T-helper 17 cell (primary cell): ENCODE data around the gene ITPR1. TPM values are rescaled to one million over a fixed set of nuclear protein-coding genes. Genes with fewer than 3 reads are reported as not detected.

Experiments
- ATAC-seq: fragments of 150-1000 bp; cut with Tn5 transposase; 2 replicates; pipeline ENCODE4 v1.10.0; 2021; ENCODE audit warnings: mild to moderate bottlenecking, moderate library complexity
- DNase-seq, 3 donors: peaks; one replicate each; pipeline versions ENCODE4 v3.0.0 to v3.0.0-alpha.2; 2020 to 2021
- H3K9me3 ChIP-seq: one replicate; pipeline ENCODE4 v1.7.0; 2013; ENCODE audit warnings: low read length, mild to moderate bottlenecking; ENCODE audit not compliant: control insufficient read depth, poor library complexity, severe bottlenecking
- H3K27ac Mint-ChIP-seq: one replicate; pipeline ENCODE4 v1.8.0; 2022; ENCODE audit warnings: mild to moderate bottlenecking, moderate library complexity, mixed read lengths
- H3K27me3 Mint-ChIP-seq: one replicate; pipeline ENCODE4 v1.8.0; 2022; ENCODE audit warnings: mixed read lengths
- H3K36me3 Mint-ChIP-seq: one replicate; pipeline ENCODE4 v1.8.0; 2022; ENCODE audit warnings: low read depth, mixed read lengths
- H3K4me1 Mint-ChIP-seq: one replicate; pipeline ENCODE4 v1.8.0; 2022; ENCODE audit warnings: mild to moderate bottlenecking, mixed read lengths
- H3K4me3 Mint-ChIP-seq: one replicate; pipeline ENCODE4 v1.8.0; 2022; ENCODE audit warnings: mild to moderate bottlenecking, moderate library complexity, mixed read lengths
- total RNA-seq, 4 donors: library from RNA in 2 of 4; stranded (reverse) in 2 of 4; gene quantifications; one replicate each; pipeline ENCODE4 v1.2.3 and lab custom pipeline; 2022 to 2026

The ITPR1 gene
- total RNA-seq, 2 donors from 2014 or later = 92.0 to 102 TPM

- Mint-ChIP-seq H3K4me1 (peaks cover 36% of the 10 kb centered on the region), H3K27ac (peak overlapping the region; percentile 81), H3K27me3 (no peaks in the 10 kb centered on the region), H3K36me3 (peaks cover 14% of the 10 kb centered on the region), H3K4me3 (peak overlapping the region; percentile 1)
- H3K9me3 ChIP-seq = no peaks in the 10 kb centered on the region
- DNase-seq (no peak), ATAC-seq (no peak)
Observed at GRCh38 chr3:4805662-4806061, 312.5 kb downstream of the ITPR1 start.

GRCh38 chr3:4806535-4807108, 313.5 kb downstream of the ITPR1 start:
- Mint-ChIP-seq H3K4me1 (peaks cover 35% of the 10 kb centered on the region), H3K27ac (peak overlapping the region; percentile 81), H3K4me3 (no peak overlapping the region), H3K36me3 (peaks cover 7% of the 10 kb centered on the region), H3K27me3 (no peaks in the 10 kb centered on the region)
- DNase-seq (no peak), ATAC-seq (no peak)
- H3K9me3 ChIP-seq = no peaks in the 10 kb centered on the region

GRCh38 chr3:4807381-4808280, 314.5 kb downstream of the ITPR1 start:
- no peak for DNase-seq
- H3K9me3 ChIP-seq = no peaks in the 10 kb centered on the region
- H3K4me1 Mint-ChIP-seq = peaks cover 35% of the 10 kb centered on the region
- H3K36me3 Mint-ChIP-seq = peaks cover 4% of the 10 kb centered on the region
- H3K4me3 Mint-ChIP-seq = peak overlapping the region; percentile 39
- H3K27me3 Mint-ChIP-seq = no peaks in the 10 kb centered on the region
- no peak for ATAC-seq
- peak overlapping the region; percentile 4 for H3K27ac Mint-ChIP-seq

- ATAC-seq = no peak
- no peak for DNase-seq
- Mint-ChIP-seq H3K4me1 (peaks cover 39% of the 10 kb centered on the region), H3K27me3 (no peaks in the 10 kb centered on the region), H3K27ac (peak overlapping the region; percentile 4), H3K36me3 (peaks cover 11% of the 10 kb centered on the region), H3K4me3 (no peak overlapping the region)
- no peaks in the 10 kb centered on the region for H3K9me3 ChIP-seq
Observed at GRCh38 chr3:4808637-4809036, 315.5 kb downstream of the ITPR1 start.

- no peak for ATAC-seq
- Mint-ChIP-seq H3K4me3 (no peak overlapping the region), H3K27me3 (no peaks in the 10 kb centered on the region), H3K27ac (no peak overlapping the region), H3K36me3 (peaks cover 15% of the 10 kb centered on the region), H3K4me1 (peaks cover 28% of the 10 kb centered on the region)
- no peaks in the 10 kb centered on the region for H3K9me3 ChIP-seq
- no peak for DNase-seq
Observed at GRCh38 chr3:4809922-4810321, 316.8 kb downstream of the ITPR1 start.

GRCh38 chr3:4812591-4812990, 319.4 kb downstream of the ITPR1 start:
- DNase-seq = no peak
- H3K27ac Mint-ChIP-seq = peak overlapping the region; percentile 29
- H3K36me3 Mint-ChIP-seq = peaks cover 17% of the 10 kb centered on the region
- no peaks in the 10 kb centered on the region for H3K9me3 ChIP-seq
- no peak overlapping the region for H3K4me3 Mint-ChIP-seq
- H3K27me3 Mint-ChIP-seq = no peaks in the 10 kb centered on the region
- ATAC-seq = no peak
- H3K4me1 Mint-ChIP-seq = peaks cover 20% of the 10 kb centered on the region

- no peaks in the 10 kb centered on the region for H3K9me3 ChIP-seq
- H3K27ac Mint-ChIP-seq = peak overlapping the region; percentile 72
- peaks cover 18% of the 10 kb centered on the region for H3K4me1 Mint-ChIP-seq
- H3K4me3 Mint-ChIP-seq = no peak overlapping the region
- peaks cover 21% of the 10 kb centered on the region for H3K36me3 Mint-ChIP-seq
- H3K27me3 Mint-ChIP-seq = no peaks in the 10 kb centered on the region
- ATAC-seq (no peak), DNase-seq (no peak)
Observed at GRCh38 chr3:4813909-4814304, 320.8 kb downstream of the ITPR1 start.

GRCh38 chr3:4814305-4814903, 321.3 kb downstream of the ITPR1 start:
- Mint-ChIP-seq H3K4me1 (peaks cover 18% of the 10 kb centered on the region), H3K27me3 (no peaks in the 10 kb centered on the region), H3K4me3 (no peak overlapping the region), H3K36me3 (peaks cover 21% of the 10 kb centered on the region), H3K27ac (peak overlapping the region; percentile 72)
- DNase-seq (no peak), ATAC-seq (no peak)
- no peaks in the 10 kb centered on the region for H3K9me3 ChIP-seq

GRCh38 chr3:4814904-4815574, 321.9 kb downstream of the ITPR1 start:
- Mint-ChIP-seq H3K4me1 (peaks cover 18% of the 10 kb centered on the region), H3K27ac (peak overlapping the region; percentile 45), H3K4me3 (no peak overlapping the region), H3K27me3 (no peaks in the 10 kb centered on the region), H3K36me3 (peaks cover 23% of the 10 kb centered on the region)
- DNase-seq (no peak), ATAC-seq (no peak)
- no peaks in the 10 kb centered on the region for H3K9me3 ChIP-seq

- no peaks in the 10 kb centered on the region for H3K9me3 ChIP-seq
- Mint-ChIP-seq H3K27ac (peak overlapping the region; percentile 45), H3K27me3 (no peaks in the 10 kb centered on the region), H3K36me3 (peaks cover 23% of the 10 kb centered on the region), H3K4me1 (peaks cover 24% of the 10 kb centered on the region), H3K4me3 (no peak overlapping the region)
- ATAC-seq (no peak), DNase-seq (no peak)
Observed at GRCh38 chr3:4816306-4816705, 323.2 kb downstream of the ITPR1 start.

GRCh38 chr3:4816718-4817117, 323.6 kb downstream of the ITPR1 start:
- Mint-ChIP-seq H3K27ac (no peak overlapping the region), H3K4me3 (no peak overlapping the region), H3K36me3 (peaks cover 23% of the 10 kb centered on the region), H3K27me3 (no peaks in the 10 kb centered on the region), H3K4me1 (peaks cover 26% of the 10 kb centered on the region)
- no peaks in the 10 kb centered on the region for H3K9me3 ChIP-seq
- no peak for ATAC-seq
- DNase-seq = no peak

- Mint-ChIP-seq H3K27ac (no peak overlapping the region), H3K36me3 (peaks cover 23% of the 10 kb centered on the region)
Observed at GRCh38 chr3:4817128-4817527, 324.0 kb downstream of the ITPR1 start.

GRCh38 chr3:4818164-4818563, 325.0 kb downstream of the ITPR1 start:
- no peaks in the 10 kb centered on the region for H3K27me3 Mint-ChIP-seq
- H3K9me3 ChIP-seq = no peaks in the 10 kb centered on the region
- DNase-seq = no peak
- no peak overlapping the region for H3K4me3 Mint-ChIP-seq
- H3K4me1 Mint-ChIP-seq = peaks cover 35% of the 10 kb centered on the region
- peak overlapping the region; percentile 25 for H3K27ac Mint-ChIP-seq
- H3K36me3 Mint-ChIP-seq = peaks cover 21% of the 10 kb centered on the region
- ATAC-seq = no peak

More at GRCh38 chr3:4817128-4817527, 324.0 kb downstream of the ITPR1 start:
- no peak overlapping the region for H3K4me3 Mint-ChIP-seq
- no peaks in the 10 kb centered on the region for H3K9me3 ChIP-seq
- no peaks in the 10 kb centered on the region for H3K27me3 Mint-ChIP-seq
- DNase-seq (no peak), ATAC-seq (no peak)
- H3K4me1 Mint-ChIP-seq = peaks cover 30% of the 10 kb centered on the region
